ENCODE results near the gene PHF11. TPM values are rescaled to one million over a fixed set of nuclear protein-coding genes. Genes with fewer than 3 reads are reported as not detected.

PHF11 gene
- total RNA-seq, 1 experiment from 2014 or later = 16.0 TPM

GRCh38 chr13:49528161-49528560 lies 32.4 kb downstream of the PHF11 start:
- Histone ChIP-seq H3K4me3 (ENCODE audit: low read depth, low read length, poor library complexity, severe bottlenecking) (no peak overlapping the region), H3K9me3 (ENCODE audit: low read depth, low read length, poor library complexity, severe bottlenecking) (no peaks in the 10 kb centered on the region), H3K27me3 (replicated peaks; ENCODE audit: insufficient read depth, low read depth, low read length, poor library complexity) (peaks cover 10% of the 10 kb centered on the region), H3K27ac (ENCODE audit: low read depth, low read length, poor library complexity, severe bottlenecking) (no peak overlapping the region), H3K4me1 (ENCODE audit: insufficient read depth, low read length, poor library complexity, severe bottlenecking) (peaks cover 14% of the 10 kb centered on the region), H3K36me3 (ENCODE audit: insufficient read depth, low read length, poor library complexity, severe bottlenecking) (no peaks in the 10 kb centered on the region)
- ChIA-PET POLR2A (ENCODE audit: low non-redundant PET) (no interaction called here), CTCF (no interaction called here)
- no peak for DNase-seq (ENCODE audit: low spot score)
- intact Hi-C loops (cut with micrococcal nuclease; ENCODE audit: unreplicated experiment) = no loop called here
- TF ChIP-seq, protein P1, sequence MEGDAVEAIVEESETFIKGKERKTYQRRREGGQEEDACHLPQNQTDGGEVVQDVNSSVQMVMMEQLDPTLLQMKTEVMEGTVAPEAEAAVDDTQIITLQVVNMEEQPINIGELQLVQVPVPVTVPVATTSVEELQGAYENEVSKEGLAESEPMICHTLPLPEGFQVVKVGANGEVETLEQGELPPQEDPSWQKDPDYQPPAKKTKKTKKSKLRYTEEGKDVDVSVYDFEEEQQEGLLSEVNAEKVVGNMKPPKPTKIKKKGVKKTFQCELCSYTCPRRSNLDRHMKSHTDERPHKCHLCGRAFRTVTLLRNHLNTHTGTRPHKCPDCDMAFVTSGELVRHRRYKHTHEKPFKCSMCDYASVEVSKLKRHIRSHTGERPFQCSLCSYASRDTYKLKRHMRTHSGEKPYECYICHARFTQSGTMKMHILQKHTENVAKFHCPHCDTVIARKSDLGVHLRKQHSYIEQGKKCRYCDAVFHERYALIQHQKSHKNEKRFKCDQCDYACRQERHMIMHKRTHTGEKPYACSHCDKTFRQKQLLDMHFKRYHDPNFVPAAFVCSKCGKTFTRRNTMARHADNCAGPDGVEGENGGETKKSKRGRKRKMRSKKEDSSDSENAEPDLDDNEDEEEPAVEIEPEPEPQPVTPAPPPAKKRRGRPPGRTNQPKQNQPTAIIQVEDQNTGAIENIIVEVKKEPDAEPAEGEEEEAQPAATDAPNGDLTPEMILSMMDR (conservative IDR thresholded peaks at IDR 0.05; ENCODE audit: low read depth, low read length) = no peak
- no peak for TF ChIP-seq EZH2 (IDR thresholded peaks at IDR 0.05; ENCODE audit: borderline replicate concordance, low read depth, low read length, poor library complexity, severe bottlenecking)
- no TSS peak for BruUV-seq (replicated peaks)

DNA sequence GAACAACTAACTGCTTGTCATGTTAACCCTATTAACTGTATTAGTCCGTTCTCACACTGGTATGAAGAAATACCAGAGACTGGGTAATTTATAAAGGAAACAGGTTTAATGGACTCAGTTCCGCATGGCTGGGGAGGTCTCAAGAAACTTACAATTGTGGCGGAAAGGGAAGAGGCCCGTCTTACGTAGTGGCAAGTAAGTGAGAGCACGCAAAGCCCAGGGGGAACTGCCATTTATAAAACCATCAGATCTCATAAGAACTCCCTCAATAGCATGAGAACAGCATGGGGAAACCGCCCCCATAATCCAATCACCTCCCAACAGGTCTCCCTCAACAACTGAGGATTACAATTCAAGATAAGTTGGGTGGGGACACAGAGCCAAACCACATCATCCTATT lies 34.7 kb downstream of the PHF11 start:
- ChIA-PET POLR2A (ENCODE audit: low non-redundant PET) (no interaction called here), CTCF (no interaction called here)
- no TSS peak for BruUV-seq (replicated peaks)
- no peaks in the 10 kb centered on the region for H3K9me3 ChIP-seq (ENCODE audit: low read depth, low read length, poor library complexity, severe bottlenecking)
- no peak overlapping the region for H3K4me3 ChIP-seq (ENCODE audit: low read depth, low read length, poor library complexity, severe bottlenecking)
- TF ChIP-seq, protein P1 (conservative IDR thresholded peaks at IDR 0.05; ENCODE audit: low read depth, low read length) = no peak
- no peak for TF ChIP-seq EZH2 (IDR thresholded peaks at IDR 0.05; ENCODE audit: borderline replicate concordance, low read depth, low read length, poor library complexity, severe bottlenecking)
- H3K27ac ChIP-seq (ENCODE audit: low read depth, low read length, poor library complexity, severe bottlenecking) = no peak overlapping the region
- no peaks in the 10 kb centered on the region for H3K36me3 ChIP-seq (ENCODE audit: insufficient read depth, low read length, poor library complexity, severe bottlenecking)
- peak; percentile 97 for DNase-seq (ENCODE audit: low spot score)
- intact Hi-C loops (cut with micrococcal nuclease; ENCODE audit: unreplicated experiment) = no loop called here
- peaks cover 14% of the 10 kb centered on the region for H3K4me1 ChIP-seq (ENCODE audit: insufficient read depth, low read length, poor library complexity, severe bottlenecking)
- H3K27me3 ChIP-seq (replicated peaks; ENCODE audit: insufficient read depth, low read depth, low read length, poor library complexity) = peaks cover 10% of the 10 kb centered on the region

DNA sequence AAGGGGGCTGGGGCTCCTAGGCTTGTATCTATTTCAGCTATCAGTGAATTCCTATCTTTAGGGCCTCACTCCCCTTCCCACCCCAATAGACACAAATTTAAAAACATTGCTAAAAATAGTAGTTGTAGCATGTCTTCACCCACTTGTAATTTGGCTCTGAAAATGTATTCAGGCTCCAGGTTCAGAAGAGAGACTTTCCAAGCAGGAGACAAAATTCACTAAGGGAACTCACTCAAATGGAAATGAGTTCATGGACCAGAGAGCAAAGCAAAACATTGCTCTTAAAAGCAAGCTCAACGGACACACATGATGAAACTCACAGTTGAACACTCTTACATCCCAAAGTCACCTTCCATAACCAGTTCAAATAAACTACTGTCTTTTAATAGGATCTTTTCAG lies 36.8 kb downstream of the PHF11 start:
- H3K36me3 ChIP-seq (ENCODE audit: insufficient read depth, low read length, poor library complexity, severe bottlenecking) = no peaks in the 10 kb centered on the region
- no TSS peak for BruUV-seq (replicated peaks)

More for the DNA sequence above, 36.8 kb downstream of the PHF11 start:
- intact Hi-C loops (cut with micrococcal nuclease; ENCODE audit: unreplicated experiment) = no loop called here
- DNase-seq (ENCODE audit: low spot score) = no peak
- peaks cover 7% of the 10 kb centered on the region for H3K27me3 ChIP-seq (replicated peaks; ENCODE audit: insufficient read depth, low read depth, low read length, poor library complexity)
- no peak overlapping the region for H3K4me3 ChIP-seq (ENCODE audit: low read depth, low read length, poor library complexity, severe bottlenecking)
- H3K4me1 ChIP-seq (ENCODE audit: insufficient read depth, low read length, poor library complexity, severe bottlenecking) = peaks cover 14% of the 10 kb centered on the region
- no peak overlapping the region for H3K27ac ChIP-seq (ENCODE audit: low read depth, low read length, poor library complexity, severe bottlenecking)
- POLR2A ChIA-PET (ENCODE audit: low non-redundant PET) = no interaction called here
- TF ChIP-seq, protein P1 (conservative IDR thresholded peaks at IDR 0.05; ENCODE audit: low read depth, low read length) = no peak
- TF ChIP-seq EZH2 (IDR thresholded peaks at IDR 0.05; ENCODE audit: borderline replicate concordance, low read depth, low read length, poor library complexity, severe bottlenecking) = no peak
- no peaks in the 10 kb centered on the region for H3K9me3 ChIP-seq (ENCODE audit: low read depth, low read length, poor library complexity, severe bottlenecking)
- CTCF ChIA-PET = no interaction called here
